ENCODE measurements around the gene BCDIN3D.

DNA sequence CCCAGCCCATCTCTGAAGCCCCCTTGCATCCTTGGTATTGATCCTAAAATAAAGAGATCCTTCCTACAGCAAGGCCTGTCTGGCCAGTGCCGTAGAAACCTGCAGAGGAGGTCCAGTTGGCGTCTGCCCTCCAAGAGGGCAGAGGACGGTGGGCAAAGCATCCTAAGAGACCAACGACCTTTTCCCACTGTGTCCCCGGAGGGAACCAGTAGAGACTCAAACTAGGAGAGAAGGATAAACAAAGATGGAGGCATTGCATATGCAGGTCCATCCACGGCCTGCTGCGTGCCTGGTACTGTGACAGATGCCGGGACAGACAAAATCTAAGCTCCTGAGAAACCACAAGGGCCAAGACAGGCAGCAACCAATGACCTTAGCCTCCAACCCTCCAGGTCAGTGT is 18.5 kb downstream of the BCDIN3D start:
- TF ChIP-seq, protein P1, sequence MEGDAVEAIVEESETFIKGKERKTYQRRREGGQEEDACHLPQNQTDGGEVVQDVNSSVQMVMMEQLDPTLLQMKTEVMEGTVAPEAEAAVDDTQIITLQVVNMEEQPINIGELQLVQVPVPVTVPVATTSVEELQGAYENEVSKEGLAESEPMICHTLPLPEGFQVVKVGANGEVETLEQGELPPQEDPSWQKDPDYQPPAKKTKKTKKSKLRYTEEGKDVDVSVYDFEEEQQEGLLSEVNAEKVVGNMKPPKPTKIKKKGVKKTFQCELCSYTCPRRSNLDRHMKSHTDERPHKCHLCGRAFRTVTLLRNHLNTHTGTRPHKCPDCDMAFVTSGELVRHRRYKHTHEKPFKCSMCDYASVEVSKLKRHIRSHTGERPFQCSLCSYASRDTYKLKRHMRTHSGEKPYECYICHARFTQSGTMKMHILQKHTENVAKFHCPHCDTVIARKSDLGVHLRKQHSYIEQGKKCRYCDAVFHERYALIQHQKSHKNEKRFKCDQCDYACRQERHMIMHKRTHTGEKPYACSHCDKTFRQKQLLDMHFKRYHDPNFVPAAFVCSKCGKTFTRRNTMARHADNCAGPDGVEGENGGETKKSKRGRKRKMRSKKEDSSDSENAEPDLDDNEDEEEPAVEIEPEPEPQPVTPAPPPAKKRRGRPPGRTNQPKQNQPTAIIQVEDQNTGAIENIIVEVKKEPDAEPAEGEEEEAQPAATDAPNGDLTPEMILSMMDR (IDR thresholded peaks at IDR 0.05): no peak
- TF ChIP-seq EZH2phosphoT487 (IDR thresholded peaks at IDR 0.05): no peak
